Glomerular visceral epithelial cell (primary cell): ENCODE results near the gene FZD2.
A peak's percentile ranks its signal among the peaks of the same experiment; 100 is the strongest.
"Not testable (repeated sequence)": the region's sequence is repeated elsewhere in the genome, so short reads cannot be mapped to it uniquely, and the experiment has no call there.

ENCODE experiments used
- DNase-seq: peaks from one replicate; pipeline ENCODE4 v3.0.0-alpha.2; 2016; ENCODE audit errors: extremely low spot score

FZD2 gene

GRCh38 chr17:44575403-44575802 is 18.1 kb downstream of the FZD2 start:
- DNase-seq: no peak

- no peak for DNase-seq
Observed at GRCh38 chr17:44578947-44579346, 21.7 kb downstream of the FZD2 start.

GRCh38 chr17:44581868-44582267 is 24.6 kb downstream of the FZD2 start:
- DNase-seq: no peak

- DNase-seq: no peak
Observed at GRCh38 chr17:44584443-44584842, 27.2 kb downstream of the FZD2 start.

- DNase-seq: no peak
Observed at GRCh38 chr17:44585315-44585714, 28.0 kb downstream of the FZD2 start.

- peak; percentile 94 for DNase-seq
Observed at GRCh38 chr17:44587339-44587738, 30.1 kb downstream of the FZD2 start.

- DNase-seq: no peak
Observed at GRCh38 chr17:44589316-44590071, 32.2 kb downstream of the FZD2 start.

GRCh38 chr17:44590072-44590462 is 32.8 kb downstream of the FZD2 start:
- not testable (repeated sequence) for DNase-seq

- not testable (repeated sequence) for DNase-seq
Observed at GRCh38 chr17:44590762-44591161, 33.5 kb downstream of the FZD2 start.

- no peak for DNase-seq
Observed at GRCh38 chr17:44591206-44591605, 33.9 kb downstream of the FZD2 start.

GRCh38 chr17:44593156-44593555 is 35.9 kb downstream of the FZD2 start:
- no peak for DNase-seq

GRCh38 chr17:44595216-44595775 is 38.0 kb downstream of the FZD2 start:
- no peak for DNase-seq

- DNase-seq: no peak
Observed at GRCh38 chr17:44598329-44598728, 41.0 kb downstream of the FZD2 start.

GRCh38 chr17:44598932-44599297 is 41.6 kb downstream of the FZD2 start:
- DNase-seq: peak; percentile 12

GRCh38 chr17:44599298-44600175 is 42.3 kb downstream of the FZD2 start:
- DNase-seq: peak; percentile 66

GRCh38 chr17:44601539-44601938 is 44.3 kb downstream of the FZD2 start:
- no peak for DNase-seq

- no peak for DNase-seq
Observed at GRCh38 chr17:44601973-44602372, 44.7 kb downstream of the FZD2 start.

GRCh38 chr17:44602390-44602789 is 45.1 kb downstream of the FZD2 start:
- DNase-seq: no peak

GRCh38 chr17:44602970-44603369 is 45.7 kb downstream of the FZD2 start:
- DNase-seq: no peak

- no peak for DNase-seq
Observed at GRCh38 chr17:44604116-44604761, 47.0 kb downstream of the FZD2 start.

GRCh38 chr17:44604768-44605485 is 47.6 kb downstream of the FZD2 start:
- DNase-seq: no peak

GRCh38 chr17:44606658-44607057 is 49.4 kb downstream of the FZD2 start:
- DNase-seq: no peak
